Measurements from ENCODE around the gene TMEM242.

Gene TMEM242

GRCh38 chr6:157254538-157254937 is 68.8 kb downstream of the TMEM242 start:
- no peaks in the 10 kb centered on the region for H4K20me1 ChIP-seq (ENCODE audit: insufficient read depth, low read length, poor library complexity, severe bottlenecking)
- H3K9ac ChIP-seq (ENCODE audit: low read depth, low read length, poor library complexity, severe bottlenecking): no peak overlapping the region
- H3K36me3 ChIP-seq (ENCODE audit: insufficient read depth, low read length): no peaks in the 10 kb centered on the region
- H3K9me2 ChIP-seq (replicated peaks; ENCODE audit: low read depth, low read length): no peaks in the 10 kb centered on the region
- H3K4me3 ChIP-seq (ENCODE audit: low read length, poor library complexity, severe bottlenecking): no peak overlapping the region
- no peak overlapping the region for H3K4me2 ChIP-seq (ENCODE audit: low read depth, low read length, poor library complexity, severe bottlenecking)
- H3K4me1 ChIP-seq (ENCODE audit: insufficient read depth, low read length, poor library complexity, severe bottlenecking): no peaks in the 10 kb centered on the region
- no peaks in the 10 kb centered on the region for H3K79me2 ChIP-seq (ENCODE audit: insufficient read depth, low read length)
- H3K9me3 ChIP-seq (ENCODE audit: insufficient read depth, low read depth, low read length): no peaks in the 10 kb centered on the region
- TF ChIP-seq CTCF (conservative IDR thresholded peaks at IDR 0.05; ENCODE audit: low read length): no peak
- no peak for TF ChIP-seq EZH2phosphoT487 (IDR thresholded peaks at IDR 0.05; ENCODE audit: borderline replicate concordance)
- H2AFZ ChIP-seq (ENCODE audit: low read length): no peak overlapping the region
- no peaks in the 10 kb centered on the region for H3F3A ChIP-seq (ENCODE audit: low read depth)
- no peaks in the 10 kb centered on the region for H3K27me3 ChIP-seq (ENCODE audit: insufficient read depth, low read length, poor library complexity, severe bottlenecking)

- Histone ChIP-seq H3K79me2 (ENCODE audit: insufficient read depth, low read length) (no peaks in the 10 kb centered on the region), H3K36me3 (ENCODE audit: insufficient read depth, low read length) (no peaks in the 10 kb centered on the region), H3K4me3 (ENCODE audit: low read length, poor library complexity, severe bottlenecking) (no peak overlapping the region), H4K20me1 (ENCODE audit: insufficient read depth, low read length, poor library complexity, severe bottlenecking) (no peaks in the 10 kb centered on the region), H3K9me2 (replicated peaks; ENCODE audit: low read depth, low read length) (no peaks in the 10 kb centered on the region), H3F3A (ENCODE audit: low read depth) (no peaks in the 10 kb centered on the region), H3K4me1 (ENCODE audit: insufficient read depth, low read length, poor library complexity, severe bottlenecking) (no peaks in the 10 kb centered on the region), H3K9me3 (ENCODE audit: insufficient read depth, low read depth, low read length) (no peaks in the 10 kb centered on the region), H3K4me2 (ENCODE audit: low read depth, low read length, poor library complexity, severe bottlenecking) (no peak overlapping the region), H2AFZ (ENCODE audit: low read length) (no peak overlapping the region), H3K9ac (ENCODE audit: low read depth, low read length, poor library complexity, severe bottlenecking) (no peak overlapping the region), H3K27me3 (ENCODE audit: insufficient read depth, low read length, poor library complexity, severe bottlenecking) (no peaks in the 10 kb centered on the region)
- TF ChIP-seq CTCF (conservative IDR thresholded peaks at IDR 0.05; ENCODE audit: low read length) (no peak), EZH2phosphoT487 (IDR thresholded peaks at IDR 0.05; ENCODE audit: borderline replicate concordance) (no peak)
These were observed 69.6 kb downstream of the TMEM242 start for GRCh38 chr6:157253699-157254098.

- no peak overlapping the region for H2AFZ ChIP-seq (ENCODE audit: low read length)
- H3K9me2 ChIP-seq (replicated peaks; ENCODE audit: low read depth, low read length): no peaks in the 10 kb centered on the region
- no peak overlapping the region for H3K9ac ChIP-seq (ENCODE audit: low read depth, low read length, poor library complexity, severe bottlenecking)
- H3K9me3 ChIP-seq (ENCODE audit: insufficient read depth, low read depth, low read length): 0 out of 2 replicates have a peak, but pooled peaks cover 4% of the 10 kb centered on the region
- no peaks in the 10 kb centered on the region for H3K4me1 ChIP-seq (ENCODE audit: insufficient read depth, low read length, poor library complexity, severe bottlenecking)
- no peak overlapping the region for H3K4me2 ChIP-seq (ENCODE audit: low read depth, low read length, poor library complexity, severe bottlenecking)
- H3K36me3 ChIP-seq (ENCODE audit: insufficient read depth, low read length): no peaks in the 10 kb centered on the region
- H3K4me3 ChIP-seq (ENCODE audit: low read length, poor library complexity, severe bottlenecking): no peak overlapping the region
- no peaks in the 10 kb centered on the region for H3F3A ChIP-seq (ENCODE audit: low read depth)
- TF ChIP-seq EZH2phosphoT487 (IDR thresholded peaks at IDR 0.05; ENCODE audit: borderline replicate concordance): no peak
- TF ChIP-seq CTCF (conservative IDR thresholded peaks at IDR 0.05; ENCODE audit: low read length): no peak
- H4K20me1 ChIP-seq (ENCODE audit: insufficient read depth, low read length, poor library complexity, severe bottlenecking): no peaks in the 10 kb centered on the region
- no peaks in the 10 kb centered on the region for H3K79me2 ChIP-seq (ENCODE audit: insufficient read depth, low read length)
- H3K27me3 ChIP-seq (ENCODE audit: insufficient read depth, low read length, poor library complexity, severe bottlenecking): no peaks in the 10 kb centered on the region
These were observed 70.3 kb downstream of the TMEM242 start for GRCh38 chr6:157253017-157253416.

Data from Loucy (cell line).